ENCODE measurements around the gene STX11. TPM values are rescaled to one million over a fixed set of nuclear protein-coding genes. Genes with fewer than 3 reads are reported as not detected.

Gene STX11
- total RNA-seq, 3 donors from 2014 or later, result 0.84 to 2.7 (median 2.5) TPM

GRCh38 chr6:144161975-144162374 is 11.7 kb downstream of the STX11 start:
- ATAC-seq, result no peak
- no peaks in the 10 kb centered on the region for H3K4me1 ChIP-seq (ENCODE audit: low read depth)
- DNase-seq, result no peak

GRCh38 chr6:144162977-144163376 is 12.7 kb downstream of the STX11 start:
- ATAC-seq, result no peak
- TF ChIP-seq CTCF (IDR thresholded peaks at IDR 0.05), result no peak
- DNase-seq, result no peak
- no peaks in the 10 kb centered on the region for H3K9me3 ChIP-seq
- intact Hi-C loops (cut with DNase I, micrococcal nuclease), result no loop called here
- no peaks in the 10 kb centered on the region for H3K36me3 ChIP-seq (ENCODE audit: low read depth)
- H3K4me1 ChIP-seq (ENCODE audit: low read depth), result no peaks in the 10 kb centered on the region
- no peak overlapping the region for H3K4me3 ChIP-seq

More at GRCh38 chr6:144161975-144162374, 11.7 kb downstream of the STX11 start:
- Histone ChIP-seq H3K36me3 (ENCODE audit: low read depth) (no peaks in the 10 kb centered on the region), H3K4me3 (no peak overlapping the region), H3K9me3 (no peaks in the 10 kb centered on the region)
- no peak for TF ChIP-seq CTCF (IDR thresholded peaks at IDR 0.05)
- intact Hi-C loops (cut with DNase I, micrococcal nuclease), result no loop called here

GRCh38 chr6:144165784-144166183 is 15.5 kb downstream of the STX11 start:
- Histone ChIP-seq H3K4me1 (ENCODE audit: low read depth) (no peaks in the 10 kb centered on the region), H3K36me3 (ENCODE audit: low read depth) (no peaks in the 10 kb centered on the region), H3K9me3 (no peaks in the 10 kb centered on the region), H3K4me3 (no peak overlapping the region)
- intact Hi-C loops (cut with DNase I, micrococcal nuclease), result no loop called here
- DNase-seq (no peak), ATAC-seq (no peak)
- TF ChIP-seq CTCF (IDR thresholded peaks at IDR 0.05), result no peak

DNA sequence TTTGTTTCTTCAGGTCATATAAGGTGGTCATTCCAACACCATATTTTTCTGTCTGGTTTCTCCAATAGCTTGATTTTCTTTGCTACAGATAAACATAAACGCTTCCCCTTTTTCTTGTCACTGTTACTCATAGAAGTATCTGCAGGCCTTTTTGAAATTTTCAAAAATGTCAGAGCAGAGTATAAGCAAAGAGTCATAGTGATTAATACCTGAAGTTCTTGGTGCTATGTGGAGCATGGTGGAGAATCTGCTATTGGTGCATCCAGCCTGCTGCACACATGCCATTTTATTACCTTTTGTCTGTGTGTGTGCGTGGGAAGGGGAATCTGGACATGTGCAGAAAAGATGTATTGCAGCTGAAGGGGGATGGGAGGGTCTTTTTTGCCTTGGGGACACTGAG is 19.7 kb downstream of the STX11 start:
- Histone ChIP-seq H3K4me1 (ENCODE audit: low read depth) (no peaks in the 10 kb centered on the region), H3K9me3 (no peaks in the 10 kb centered on the region), H3K36me3 (ENCODE audit: low read depth) (no peaks in the 10 kb centered on the region), H3K4me3 (no peak overlapping the region)
- no peak for ATAC-seq
- DNase-seq, result no peak
- TF ChIP-seq CTCF (IDR thresholded peaks at IDR 0.05), result no peak
- intact Hi-C loops (cut with DNase I, micrococcal nuclease), result no loop called here

- no peak for TF ChIP-seq CTCF (IDR thresholded peaks at IDR 0.05)
- ATAC-seq, result no peak
Observed at GRCh38 chr6:144171406-144171805, 21.1 kb downstream of the STX11 start.

DNA sequence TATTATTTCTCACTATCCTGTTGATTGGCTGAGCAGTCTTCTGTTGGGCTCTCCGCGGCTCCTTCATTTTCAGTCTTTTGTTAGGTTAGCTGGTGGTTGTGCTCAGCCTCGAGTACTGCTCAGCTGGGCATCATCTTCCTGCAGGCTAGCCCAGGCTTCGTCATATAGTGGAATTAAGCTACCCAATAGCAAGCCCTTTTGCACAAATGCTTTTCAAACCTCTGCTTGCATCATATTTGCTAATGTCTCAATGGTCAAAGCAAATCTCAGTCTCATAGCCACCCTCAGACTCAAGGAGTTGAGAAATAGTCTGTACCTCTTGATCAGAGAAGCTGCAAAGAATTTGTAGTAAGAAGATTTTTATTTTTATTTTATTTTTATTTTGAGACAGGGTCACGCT is 23.7 kb downstream of the STX11 start:
- H3K4me3 ChIP-seq, result no peak overlapping the region
- H3K4me1 ChIP-seq (ENCODE audit: low read depth), result no peaks in the 10 kb centered on the region
- DNase-seq (no peak), ATAC-seq (no peak)
- intact Hi-C loops (cut with DNase I, micrococcal nuclease), result no loop called here
- H3K9me3 ChIP-seq, result no peaks in the 10 kb centered on the region
- no peak for TF ChIP-seq CTCF (IDR thresholded peaks at IDR 0.05)
- H3K36me3 ChIP-seq (ENCODE audit: low read depth), result no peaks in the 10 kb centered on the region

More at GRCh38 chr6:144171406-144171805, 21.1 kb downstream of the STX11 start:
- Histone ChIP-seq H3K4me1 (ENCODE audit: low read depth) (no peaks in the 10 kb centered on the region), H3K36me3 (ENCODE audit: low read depth) (no peaks in the 10 kb centered on the region), H3K9me3 (no peaks in the 10 kb centered on the region), H3K4me3 (no peak overlapping the region)
- DNase-seq, result no peak
- intact Hi-C loops (cut with DNase I, micrococcal nuclease), result no loop called here

Data from mucosa of descending colon (tissue), 3 donors.